IPS-NIHi7 (cell line): ENCODE measurements around the gene MAP3K14.

Source experiments
- DNase-seq: peaks from one replicate; pipeline ENCODE4 v3.0.0; 2012; ENCODE audit warnings: mixed read lengths; ENCODE audit errors: extremely low spot score

MAP3K14 gene

DNA sequence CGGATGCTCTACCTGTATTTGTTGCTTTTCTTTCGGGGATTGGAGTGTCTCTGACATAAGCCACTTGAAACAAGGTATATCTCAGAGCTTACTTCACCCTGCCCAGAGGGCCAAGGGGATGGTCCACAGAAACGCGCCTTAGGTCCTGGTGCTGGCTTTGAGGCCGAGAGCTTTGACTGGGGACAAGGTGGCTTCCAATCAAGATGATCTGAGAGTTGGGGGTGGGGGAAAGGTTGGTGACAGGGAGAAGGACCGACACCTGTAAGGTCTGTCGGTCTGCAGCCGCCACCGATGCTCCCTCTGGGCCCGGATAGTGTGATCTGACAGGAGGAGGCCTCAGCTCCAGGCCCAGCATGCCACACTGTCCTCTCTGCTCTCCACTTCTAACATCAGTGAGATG is 33.1 kb downstream of the MAP3K14 start:
- no peak for DNase-seq

- no peak for DNase-seq
These were observed 33.9 kb downstream of the MAP3K14 start for GRCh38 chr17:45282683-45283644.

DNA sequence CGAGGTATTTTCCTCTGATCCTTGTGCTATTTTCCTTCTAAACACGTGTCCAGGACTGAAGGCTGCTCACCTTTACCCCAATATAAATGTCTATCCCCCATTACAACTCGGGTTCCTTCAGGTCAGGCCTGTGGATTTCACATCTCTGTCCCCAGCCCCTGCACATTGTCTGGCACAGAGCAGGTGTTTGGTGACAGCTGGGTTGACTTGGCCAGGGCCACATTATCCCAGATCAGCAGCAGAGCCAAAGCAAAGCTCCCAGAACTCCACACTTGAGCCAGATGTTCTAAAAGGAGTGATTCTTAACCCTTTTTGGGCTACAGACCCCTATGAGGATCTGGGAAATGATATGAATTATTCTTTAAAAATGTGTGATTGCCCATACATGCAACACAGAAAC is 36.9 kb downstream of the MAP3K14 start:
- no peak for DNase-seq

- DNase-seq: no peak
These were observed 38.8 kb downstream of the MAP3K14 start for GRCh38 chr17:45277992-45278391.

- DNase-seq: peak; percentile 87
These were observed 39.5 kb downstream of the MAP3K14 start for GRCh38 chr17:45277216-45277849.

- DNase-seq: no peak
These were observed 40.8 kb downstream of the MAP3K14 start for GRCh38 chr17:45276031-45276430.

DNA sequence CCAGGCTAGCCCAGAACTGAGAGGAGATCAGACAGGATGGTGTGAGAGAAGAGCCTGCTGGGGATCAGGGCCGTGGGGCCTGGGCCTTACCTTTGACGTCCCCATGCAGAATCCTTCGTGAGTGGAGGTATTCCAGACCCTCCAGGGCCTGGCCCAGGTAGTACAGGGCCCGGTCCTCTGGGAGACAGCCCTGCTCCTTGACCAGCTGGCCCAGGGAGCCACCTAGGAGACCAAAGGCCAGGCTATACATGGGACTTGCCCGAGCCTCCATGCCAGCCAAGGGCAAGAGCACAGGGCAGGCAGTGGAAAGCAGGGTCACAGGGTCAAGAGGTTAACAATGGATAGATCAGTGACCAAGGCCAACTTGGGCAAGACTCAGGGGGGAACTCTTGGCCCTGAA is 42.8 kb downstream of the MAP3K14 start:
- no peak for DNase-seq

DNA sequence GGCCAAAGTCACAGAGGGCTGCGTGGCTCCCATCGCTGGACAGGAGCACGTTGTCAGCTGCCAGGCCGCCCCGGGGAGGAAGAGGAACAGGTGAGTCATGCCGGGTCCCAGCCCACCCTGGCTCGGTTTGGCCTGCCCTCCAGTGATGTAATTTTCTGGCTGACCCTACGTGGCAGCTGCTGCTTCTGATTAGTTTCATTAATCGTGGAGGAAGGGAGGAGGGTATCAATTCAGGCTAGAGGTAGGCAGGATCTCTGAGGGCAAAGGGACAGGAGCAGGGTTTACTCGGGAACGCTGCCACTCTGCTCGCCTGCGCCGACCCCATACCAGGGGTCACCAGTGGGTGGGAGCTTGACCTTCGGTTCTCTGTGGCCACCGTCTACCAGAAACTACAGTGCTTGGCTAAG is 43.3 kb downstream of the MAP3K14 start:
- DNase-seq: no peak

DNA sequence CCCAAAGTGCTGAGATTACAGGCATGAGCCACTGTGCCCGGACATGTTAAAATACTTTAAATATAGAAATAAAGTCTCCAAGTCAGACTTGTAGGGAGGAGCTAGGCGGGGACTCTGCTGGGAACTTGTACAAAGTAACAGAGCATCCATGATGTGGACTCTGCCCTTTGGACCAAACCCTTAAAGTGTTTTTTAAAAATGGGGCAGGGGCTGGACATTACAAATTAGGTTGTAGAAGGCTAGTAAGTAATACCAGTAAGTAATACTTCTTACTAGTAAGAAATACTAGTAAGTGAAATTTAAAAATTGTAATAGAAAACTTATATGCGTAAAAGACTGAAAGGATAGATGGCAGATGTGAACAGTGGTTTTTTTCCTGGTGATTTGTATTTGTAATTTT is 45.2 kb downstream of the MAP3K14 start:
- no peak for DNase-seq

- peak; percentile 87 for DNase-seq
These were observed 45.9 kb downstream of the MAP3K14 start for GRCh38 chr17:45270828-45271418.

- no peak for DNase-seq
These were observed 46.9 kb downstream of the MAP3K14 start for GRCh38 chr17:45269912-45270311.

- DNase-seq: no peak
These were observed 49.3 kb downstream of the MAP3K14 start for GRCh38 chr17:45267436-45268055.

GRCh38 chr17:45266372-45266926 is 50.4 kb downstream of the MAP3K14 start:
- DNase-seq: no peak

GRCh38 chr17:45265821-45266220 is 51.0 kb downstream of the MAP3K14 start:
- DNase-seq: no peak

- no peak for DNase-seq
These were observed 51.8 kb downstream of the MAP3K14 start for GRCh38 chr17:45264988-45265387.

- no peak for DNase-seq
These were observed 52.4 kb downstream of the MAP3K14 start for GRCh38 chr17:45264430-45264829.

DNA sequence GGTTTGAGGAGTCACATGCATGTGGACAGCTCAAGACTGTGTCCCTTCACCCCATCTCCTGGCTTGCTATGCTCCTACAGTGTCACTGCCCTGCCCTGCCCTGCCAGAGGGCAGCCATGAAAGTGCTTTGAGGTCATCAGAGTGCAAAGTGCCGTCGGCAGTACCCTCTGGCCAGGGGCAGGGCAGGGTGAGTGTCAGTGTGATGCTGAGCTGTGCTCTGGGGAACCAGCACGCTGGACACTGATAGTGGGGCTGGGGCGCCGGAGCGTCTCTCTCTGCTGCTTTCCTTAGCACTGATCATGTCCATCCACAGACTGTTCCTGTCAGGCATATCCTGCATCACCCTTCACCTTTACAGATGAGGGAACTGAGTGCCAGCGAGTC is 53.4 kb downstream of the MAP3K14 start:
- no peak for DNase-seq

GRCh38 chr17:45262516-45263476 is 54.0 kb downstream of the MAP3K14 start:
- DNase-seq: no peak

DNA sequence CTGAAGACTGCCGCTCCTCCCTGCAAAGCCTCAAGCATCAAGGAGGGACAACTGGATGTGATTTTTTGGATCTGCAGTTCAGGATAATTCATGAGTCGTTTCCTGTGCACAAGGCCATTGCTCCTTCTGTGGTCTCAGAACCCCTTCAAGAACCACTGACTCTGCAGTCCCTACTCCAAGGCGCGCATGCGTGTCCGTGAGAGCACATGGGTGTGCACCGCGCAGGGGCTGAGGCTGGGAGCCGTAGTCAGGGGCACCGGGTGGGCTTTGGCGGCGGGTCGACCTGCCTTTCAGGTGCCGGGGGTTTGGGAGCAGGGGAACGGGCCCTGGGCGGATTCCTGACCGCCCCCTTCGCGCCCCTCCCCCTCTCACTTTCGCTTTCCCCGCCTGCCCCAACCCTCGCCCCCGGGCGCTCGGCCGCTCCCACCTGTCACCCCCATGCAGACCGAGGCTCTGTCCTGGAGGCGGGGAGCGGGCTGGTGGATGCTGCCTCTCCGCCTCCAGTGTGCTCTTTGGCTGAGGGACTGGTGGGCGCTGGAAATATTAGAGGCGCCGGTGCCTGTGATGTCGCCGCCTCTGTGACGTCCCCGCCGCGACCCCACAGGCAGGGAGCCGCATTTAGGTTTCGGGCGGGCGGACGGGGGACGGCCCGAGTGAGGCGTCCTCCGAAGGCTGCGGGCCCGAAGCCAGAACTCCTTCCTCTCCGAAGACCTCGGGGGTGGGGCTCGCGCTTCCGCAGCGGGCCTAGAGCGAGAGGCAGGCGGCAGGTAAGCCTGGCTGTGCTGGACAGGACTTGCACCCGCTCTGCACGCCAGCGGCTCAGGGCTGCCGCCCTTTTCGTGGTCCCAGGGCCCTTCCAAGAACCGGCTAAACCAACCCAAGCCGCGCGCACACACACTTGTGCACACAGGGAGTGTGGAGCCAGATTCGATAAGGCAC is 55.0 kb downstream of the MAP3K14 start, which contains the start of gene SPATA32:
Gene SPATA32 (minus strand): TSS at position 518 of the 939 bp plus-strand sequence. CDS start 78 bp downstream, at position 440.
- DNase-seq: peak; percentile 68
